HepG2 (cell line): ENCODE results near the gene FAM181A. TPM values are rescaled to one million over a fixed set of nuclear protein-coding genes. Genes with fewer than 3 reads are reported as not detected.

Source experiments
- CBFB ChIP-seq: sonication (generic); formaldehyde crosslinking; IDR thresholded peaks from 2 replicates; pipeline ENCODE4 v1.4.0; 2020; ENCODE audit warnings: missing genetic modification reagents
- FUBP1 ChIP-seq: sonication (generic); formaldehyde crosslinking; IDR thresholded peaks from 2 replicates; pipeline ENCODE4 v1.5.1; 2020; ENCODE audit warnings: missing genetic modification reagents, mild to moderate bottlenecking, borderline replicate concordance
- HMGXB4 ChIP-seq, 2 experiments: sonication (generic) in 1 of 2; formaldehyde crosslinking in 1 of 2; IDR thresholded peaks; 2 replicates each; pipeline versions ENCODE4 v1.4.0 to v1.6.1; 2018 to 2020; ENCODE audit warnings: missing genetic modification reagents in 2 of 2, borderline replicate concordance in 1 of 2, low read depth in 1 of 2, mild to moderate bottlenecking in 1 of 2, missing biosample characterization in 1 of 2
- PTBP1 ChIP-seq: fragments of 200-400 bp; formaldehyde crosslinking; IDR thresholded peaks from 2 replicates; pipeline ENCODE4 v1.6.1; 2018; ENCODE audit warnings: low read length, low read depth; ENCODE audit not compliant: poor library complexity, severe bottlenecking
- SP140L ChIP-seq: sonication (generic); formaldehyde crosslinking; IDR thresholded peaks from 2 replicates; pipeline ENCODE4 v1.4.0; 2020; ENCODE audit warnings: missing genetic modification reagents, borderline replicate concordance
- SP5 ChIP-seq: IDR thresholded peaks from 2 replicates; pipeline ENCODE4 v1.6.1; 2016; ENCODE audit warnings: low read depth, borderline replicate concordance
- SRSF9 ChIP-seq: fragments of 200-400 bp; formaldehyde crosslinking; IDR thresholded peaks from 2 replicates; pipeline ENCODE4 v1.6.1; 2018; ENCODE audit warnings: borderline replicate concordance, mild to moderate bottlenecking, low read depth, low read length; ENCODE audit not compliant: insufficient read depth, poor library complexity, severe bottlenecking
- TBX2 ChIP-seq: sonication (generic); formaldehyde crosslinking; IDR thresholded peaks from 2 replicates; pipeline ENCODE4 v1.5.0; 2020; ENCODE audit warnings: missing genetic modification reagents, mild to moderate bottlenecking, borderline replicate concordance
- ZBTB38 ChIP-seq: sonication (generic); formaldehyde crosslinking; IDR thresholded peaks from 2 replicates; pipeline ENCODE4 v1.5.1; 2020; ENCODE audit warnings: mild to moderate bottlenecking, missing genetic modification reagents
- ZFP62 ChIP-seq: sonication (generic); formaldehyde crosslinking; IDR thresholded peaks from 2 replicates; pipeline ENCODE4 v1.4.0; 2020; ENCODE audit warnings: missing genetic modification reagents
- ZFY ChIP-seq: sonication (generic); formaldehyde crosslinking; IDR thresholded peaks from 2 replicates; pipeline ENCODE4 v1.4.0; 2020; ENCODE audit warnings: missing genetic modification reagents
- ZNF274 ChIP-seq: sonication (generic); formaldehyde crosslinking; IDR thresholded peaks from 2 replicates; pipeline ENCODE4 v1.5.1; 2020; ENCODE audit warnings: mild to moderate bottlenecking, missing genetic modification reagents
- ZNF343 ChIP-seq: sonication (generic); formaldehyde crosslinking; IDR thresholded peaks from 2 replicates; pipeline ENCODE4 v1.4.0; 2020; ENCODE audit warnings: mild to moderate bottlenecking, missing genetic modification reagents
- ZNF609 ChIP-seq: sonication (generic); formaldehyde crosslinking; IDR thresholded peaks from 2 replicates; pipeline ENCODE4 v1.4.0; 2020; ENCODE audit warnings: mild to moderate bottlenecking, missing genetic modification reagents, borderline replicate concordance
- ZNF703 ChIP-seq: sonication (generic); formaldehyde crosslinking; IDR thresholded peaks from 2 replicates; pipeline ENCODE4 v1.5.1; 2020; ENCODE audit warnings: missing genetic modification reagents, mild to moderate bottlenecking, moderate library complexity, borderline replicate concordance
- ZNF781 ChIP-seq: sonication (generic); formaldehyde crosslinking; IDR thresholded peaks from 2 replicates; pipeline ENCODE4 v1.5.1; 2020; ENCODE audit warnings: borderline replicate concordance, mild to moderate bottlenecking, missing genetic modification reagents; ENCODE audit errors: not compliant biosample characterization
- ZNF839 ChIP-seq: sonication (generic); formaldehyde crosslinking; IDR thresholded peaks from 2 replicates; pipeline ENCODE4 v1.4.0; 2020; ENCODE audit warnings: missing genetic modification reagents, mild to moderate bottlenecking, borderline replicate concordance
- polyA plus RNA-seq, 8 experiments: library from polyadenylated mRNA; depleted of rRNA in 3 of 8; stranded (reverse) in 7 of 8; unstranded in 1 of 8; fragments of >200 nt; fragmentation: Illumina TruSeq in 4 of 8; extraction: Trizol in 4 of 8; gene quantifications; 2 replicates each; pipeline versions ENCODE4 v1.2.1 to v1.2.3, GENCODE V29; 2011 to 2016; ENCODE audit warnings: low read depth in 4 of 8, missing spikeins in 1 of 8, mixed read lengths in 1 of 8; ENCODE audit not compliant: insufficient read depth in 1 of 8
- total RNA-seq, 5 experiments: library from RNA; depleted of rRNA; stranded (reverse); fragments of >200 nt; fragmentation: Illumina TruSeq; extraction: Trizol; gene quantifications; 2 replicates each; pipeline ENCODE4 v1.2.3, GENCODE V29; 2016; ENCODE audit warnings: low read depth in 1 of 5

Gene FAM181A
- total and polyA plus RNA-seq, 2 of the 13 experiments (the other 11 are each of a cell fraction or from before 2014, with no cell fraction given), result 1.1 to 1.5 TPM

- TF ChIP-seq FUBP1 (no peak), PTBP1 (no peak), ZNF274 (CRISPR knock-in tag) (no peak), ZNF703 (CRISPR knock-in tag) (no peak), ZNF343 (CRISPR knock-in tag) (no peak), ZNF609 (CRISPR knock-in tag) (no peak), SP5 (no peak), ZFP62 (CRISPR knock-in tag) (no peak), SP140L (CRISPR knock-in tag) (no peak), ZNF781 (CRISPR knock-in tag) (no peak), SRSF9 (no peak), TBX2 (CRISPR knock-in tag) (peak; percentile 41; the same call in 1 of the 2 replicates), CBFB (CRISPR knock-in tag) (peak; percentile 36; the same call in 1 of the 2 replicates), ZNF839 (no peak; the same call in 1 of the 2 replicates), ZBTB38 (peak; percentile 77), HMGXB4 (CRISPR knock-in tag; IDR thresholded peaks at IDR 0.05; ENCODE audit: borderline replicate concordance in 1 of 2, low read depth in 1 of 2) (peak in 1 of 2 experiments; percentile 66; a peak in 2 of 4 replicates), ZFY (CRISPR knock-in tag) (peak; percentile 39; the same call in 1 of the 2 replicates)
Measured at GRCh38 chr14:93939304-93940229, 12.4 kb downstream of the FAM181A start (continued).
